HepG2 (cell line): ENCODE data around the gene SAE1. TPM values are rescaled to one million over a fixed set of nuclear protein-coding genes. Genes with fewer than 3 reads are reported as not detected.
A peak's percentile ranks its signal among the peaks of the same experiment; 100 is the strongest.

Experiments
- ARNT2 ChIP-seq: sonication (generic); formaldehyde crosslinking; IDR thresholded peaks from 2 replicates; pipeline ENCODE4 v1.8.0; 2022; ENCODE audit warnings: mild to moderate bottlenecking, low read depth, missing genetic modification reagents, moderate library complexity
- BCL6 ChIP-seq: IDR thresholded peaks from 2 replicates; pipeline ENCODE4 v1.6.1; 2016; ENCODE audit warnings: missing genetic modification reagents, missing compliant biosample characterization
- CBFB ChIP-seq: sonication (generic); formaldehyde crosslinking; IDR thresholded peaks from 2 replicates; pipeline ENCODE4 v1.4.0; 2020; ENCODE audit warnings: missing genetic modification reagents
- DR1 ChIP-seq: sonication (generic); formaldehyde crosslinking; IDR thresholded peaks from 2 replicates; pipeline ENCODE4 v1.8.0; 2021; ENCODE audit warnings: mild to moderate bottlenecking, missing genetic modification reagents, inconsistent platforms
- EEA1 ChIP-seq: sonication (generic); formaldehyde crosslinking; IDR thresholded peaks from 2 replicates; pipeline ENCODE4 v1.5.1; 2020; ENCODE audit warnings: mild to moderate bottlenecking, missing genetic modification reagents, borderline replicate concordance
- GZF1 ChIP-seq: sonication (generic); formaldehyde crosslinking; IDR thresholded peaks from 2 replicates; pipeline ENCODE4 v1.5.1; 2020; ENCODE audit warnings: mild to moderate bottlenecking, missing genetic modification reagents
- HOXA3 ChIP-seq: sonication (generic); formaldehyde crosslinking; IDR thresholded peaks from 2 replicates; pipeline ENCODE4 v1.5.0; 2020; ENCODE audit warnings: missing genetic modification reagents
- KDM4B ChIP-seq: sonication (generic); formaldehyde crosslinking; IDR thresholded peaks from 2 replicates; pipeline ENCODE4 v1.4.0; 2020; ENCODE audit warnings: missing genetic modification reagents
- KLF6 ChIP-seq: IDR thresholded peaks from 2 replicates; pipeline ENCODE4 v1.8.0; 2016; ENCODE audit warnings: missing biosample characterization, missing genetic modification reagents
- MTF2 ChIP-seq: sonication (generic); formaldehyde crosslinking; IDR thresholded peaks from 2 replicates; pipeline ENCODE4 v1.5.0; 2020; ENCODE audit warnings: missing genetic modification reagents, borderline replicate concordance
- ZEB1 ChIP-seq: IDR thresholded peaks from 2 replicates; pipeline ENCODE4 v1.6.1; 2012; ENCODE audit warnings: mild to moderate bottlenecking, low read depth, inconsistent platforms; ENCODE audit not compliant: insufficient replicate concordance
- ZMYM2 ChIP-seq: sonication (generic); formaldehyde crosslinking; IDR thresholded peaks from 2 replicates; pipeline ENCODE4 v1.8.0; 2022; ENCODE audit warnings: mild to moderate bottlenecking, missing genetic modification reagents
- ZNF329 ChIP-seq: sonication (generic); formaldehyde crosslinking; IDR thresholded peaks from 2 replicates; pipeline ENCODE4 v1.9.0; 2021; ENCODE audit warnings: low read depth, mild to moderate bottlenecking, missing genetic modification reagents
- ZNF773 ChIP-seq: sonication (generic); formaldehyde crosslinking; IDR thresholded peaks from 2 replicates; pipeline ENCODE4 v1.4.0; 2020; ENCODE audit warnings: missing genetic modification reagents, borderline replicate concordance
- ZNF839 ChIP-seq: sonication (generic); formaldehyde crosslinking; IDR thresholded peaks from 2 replicates; pipeline ENCODE4 v1.4.0; 2020; ENCODE audit warnings: missing genetic modification reagents, mild to moderate bottlenecking, borderline replicate concordance
- polyA plus RNA-seq, 8 experiments: library from polyadenylated mRNA; depleted of rRNA in 3 of 8; stranded (reverse) in 7 of 8; unstranded in 1 of 8; fragments of >200 nt; fragmentation: Illumina TruSeq in 4 of 8; extraction: Trizol in 4 of 8; gene quantifications; 2 replicates each; pipeline versions ENCODE4 v1.2.1 to v1.2.3, GENCODE V29; 2011 to 2016; ENCODE audit warnings: low read depth in 4 of 8, missing spikeins in 1 of 8, mixed read lengths in 1 of 8; ENCODE audit not compliant: insufficient read depth in 1 of 8
- total RNA-seq, 5 experiments: library from RNA; depleted of rRNA; stranded (reverse); fragments of >200 nt; fragmentation: Illumina TruSeq; extraction: Trizol; gene quantifications; 2 replicates each; pipeline ENCODE4 v1.2.3, GENCODE V29; 2016; ENCODE audit warnings: low read depth in 1 of 5
- TF ChIP-seq, protein P1 (sequence below): sonication (generic); IDR thresholded peaks from 2 replicates; pipeline ENCODE4 v1.6.1; 2016; ENCODE audit warnings: low read depth, borderline replicate concordance
- TF ChIP-seq, protein P2 (sequence below): sonication (generic); formaldehyde crosslinking; conservative IDR thresholded peaks from 2 replicates; pipeline ENCODE4 v1.4.0; 2020; ENCODE audit warnings: missing genetic modification reagents
- TF ChIP-seq, protein P3 (sequence below): IDR thresholded peaks from 2 replicates; pipeline ENCODE4 v1.4.0; 2020; ENCODE audit warnings: mild to moderate bottlenecking, missing genetic modification reagents
- TF ChIP-seq, protein P4 (sequence below): IDR thresholded peaks from 2 replicates; pipeline ENCODE4 v1.6.1; 2016
- TF ChIP-seq, protein P5 (sequence below): sonication (generic); formaldehyde crosslinking; conservative IDR thresholded peaks from 2 replicates; pipeline ENCODE4 v1.4.0; 2020; ENCODE audit warnings: missing genetic modification reagents

The SAE1 gene
- total and polyA plus RNA-seq, 2 of the 13 experiments (the other 11 are each of a cell fraction or from before 2014, with no cell fraction given) = 87.6 to 197 TPM

DNA sequence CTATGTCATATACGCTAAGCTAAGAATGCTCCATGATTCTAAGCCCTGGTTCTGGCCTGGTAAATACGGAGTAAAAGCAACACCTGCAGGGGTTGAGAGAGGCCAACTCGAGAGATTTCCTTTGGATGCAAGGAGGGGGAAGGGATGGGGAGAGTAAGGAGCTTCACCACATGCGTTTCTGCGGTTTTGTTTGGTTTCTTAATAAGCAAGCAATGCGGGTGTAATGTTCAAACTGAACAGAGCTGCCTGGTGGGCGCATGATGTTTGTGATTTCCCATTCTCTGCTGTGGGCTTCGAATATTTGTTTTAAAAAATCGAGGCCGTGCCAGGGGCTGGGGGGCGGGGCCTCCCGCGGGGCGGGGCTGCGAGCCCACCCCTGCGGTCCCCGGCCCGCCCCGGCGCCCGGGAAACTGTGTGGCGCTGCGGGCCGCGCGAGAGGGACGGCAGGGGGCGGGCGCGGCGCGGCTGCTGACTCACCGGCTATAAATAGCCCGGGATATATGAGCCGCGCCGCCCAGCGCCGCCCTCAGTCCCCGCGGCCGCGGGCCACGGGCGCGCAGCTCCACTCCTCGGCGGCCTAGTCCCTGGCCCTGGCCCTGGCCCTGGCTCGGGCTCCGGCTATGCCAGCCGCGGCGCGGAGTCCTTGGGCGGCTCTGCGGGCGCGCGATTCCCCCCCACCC is 95.3 kb downstream of the SAE1 start (continued):
- TF ChIP-seq, protein P1, sequence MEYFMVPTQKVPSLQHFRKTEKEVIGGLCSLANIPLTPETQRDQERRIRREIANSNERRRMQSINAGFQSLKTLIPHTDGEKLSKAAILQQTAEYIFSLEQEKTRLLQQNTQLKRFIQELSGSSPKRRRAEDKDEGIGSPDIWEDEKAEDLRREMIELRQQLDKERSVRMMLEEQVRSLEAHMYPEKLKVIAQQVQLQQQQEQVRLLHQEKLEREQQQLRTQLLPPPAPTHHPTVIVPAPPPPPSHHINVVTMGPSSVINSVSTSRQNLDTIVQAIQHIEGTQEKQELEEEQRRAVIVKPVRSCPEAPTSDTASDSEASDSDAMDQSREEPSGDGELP = no peak
- TF ChIP-seq, protein P2, sequence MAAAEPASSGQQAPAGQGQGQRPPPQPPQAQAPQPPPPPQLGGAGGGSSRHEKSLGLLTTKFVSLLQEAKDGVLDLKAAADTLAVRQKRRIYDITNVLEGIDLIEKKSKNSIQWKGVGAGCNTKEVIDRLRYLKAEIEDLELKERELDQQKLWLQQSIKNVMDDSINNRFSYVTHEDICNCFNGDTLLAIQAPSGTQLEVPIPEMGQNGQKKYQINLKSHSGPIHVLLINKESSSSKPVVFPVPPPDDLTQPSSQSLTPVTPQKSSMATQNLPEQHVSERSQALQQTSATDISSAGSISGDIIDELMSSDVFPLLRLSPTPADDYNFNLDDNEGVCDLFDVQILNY (CRISPR knock-in tag) = peak; percentile 66; the same call in 1 of the 2 replicates
- TF ChIP-seq ZNF839 (0 out of 2 replicates have a peak, but pooled peaks have one; percentile 21), MTF2 (CRISPR knock-in tag) (no peak), GZF1 (CRISPR knock-in tag) (no peak), ARNT2 (CRISPR knock-in tag) (peak; percentile 81), KLF6 (peak; percentile 86), BCL6 (CRISPR knock-in tag) (no peak), ZMYM2 (CRISPR knock-in tag) (no peak), HOXA3 (CRISPR knock-in tag) (peak; percentile 57; the same call in 1 of the 2 replicates), ZNF329 (CRISPR knock-in tag) (peak; percentile 72; the same call in 1 of the 2 replicates), CBFB (CRISPR knock-in tag) (0 out of 2 replicates have a peak, but pooled peaks have one; percentile 7), ZNF773 (peak; percentile 90), KDM4B (CRISPR knock-in tag) (0 out of 2 replicates have a peak, but pooled peaks have one; percentile 25), EEA1 (0 out of 2 replicates have a peak, but pooled peaks have one; percentile 53), ZEB1 (no peak), DR1 (CRISPR knock-in tag) (peak; percentile 94; the same call in 1 of the 2 replicates)
- TF ChIP-seq, protein P3, sequence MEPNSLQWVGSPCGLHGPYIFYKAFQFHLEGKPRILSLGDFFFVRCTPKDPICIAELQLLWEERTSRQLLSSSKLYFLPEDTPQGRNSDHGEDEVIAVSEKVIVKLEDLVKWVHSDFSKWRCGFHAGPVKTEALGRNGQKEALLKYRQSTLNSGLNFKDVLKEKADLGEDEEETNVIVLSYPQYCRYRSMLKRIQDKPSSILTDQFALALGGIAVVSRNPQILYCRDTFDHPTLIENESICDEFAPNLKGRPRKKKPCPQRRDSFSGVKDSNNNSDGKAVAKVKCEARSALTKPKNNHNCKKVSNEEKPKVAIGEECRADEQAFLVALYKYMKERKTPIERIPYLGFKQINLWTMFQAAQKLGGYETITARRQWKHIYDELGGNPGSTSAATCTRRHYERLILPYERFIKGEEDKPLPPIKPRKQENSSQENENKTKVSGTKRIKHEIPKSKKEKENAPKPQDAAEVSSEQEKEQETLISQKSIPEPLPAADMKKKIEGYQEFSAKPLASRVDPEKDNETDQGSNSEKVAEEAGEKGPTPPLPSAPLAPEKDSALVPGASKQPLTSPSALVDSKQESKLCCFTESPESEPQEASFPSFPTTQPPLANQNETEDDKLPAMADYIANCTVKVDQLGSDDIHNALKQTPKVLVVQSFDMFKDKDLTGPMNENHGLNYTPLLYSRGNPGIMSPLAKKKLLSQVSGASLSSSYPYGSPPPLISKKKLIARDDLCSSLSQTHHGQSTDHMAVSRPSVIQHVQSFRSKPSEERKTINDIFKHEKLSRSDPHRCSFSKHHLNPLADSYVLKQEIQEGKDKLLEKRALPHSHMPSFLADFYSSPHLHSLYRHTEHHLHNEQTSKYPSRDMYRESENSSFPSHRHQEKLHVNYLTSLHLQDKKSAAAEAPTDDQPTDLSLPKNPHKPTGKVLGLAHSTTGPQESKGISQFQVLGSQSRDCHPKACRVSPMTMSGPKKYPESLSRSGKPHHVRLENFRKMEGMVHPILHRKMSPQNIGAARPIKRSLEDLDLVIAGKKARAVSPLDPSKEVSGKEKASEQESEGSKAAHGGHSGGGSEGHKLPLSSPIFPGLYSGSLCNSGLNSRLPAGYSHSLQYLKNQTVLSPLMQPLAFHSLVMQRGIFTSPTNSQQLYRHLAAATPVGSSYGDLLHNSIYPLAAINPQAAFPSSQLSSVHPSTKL (CRISPR knock-in tag) = peak; percentile 32; the same call in 1 of the 2 replicates
- TF ChIP-seq, protein P4, sequence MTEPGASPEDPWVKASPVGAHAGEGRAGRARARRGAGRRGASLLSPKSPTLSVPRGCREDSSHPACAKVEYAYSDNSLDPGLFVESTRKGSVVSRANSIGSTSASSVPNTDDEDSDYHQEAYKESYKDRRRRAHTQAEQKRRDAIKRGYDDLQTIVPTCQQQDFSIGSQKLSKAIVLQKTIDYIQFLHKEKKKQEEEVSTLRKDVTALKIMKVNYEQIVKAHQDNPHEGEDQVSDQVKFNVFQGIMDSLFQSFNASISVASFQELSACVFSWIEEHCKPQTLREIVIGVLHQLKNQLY = no peak
- TF ChIP-seq, protein P5, sequence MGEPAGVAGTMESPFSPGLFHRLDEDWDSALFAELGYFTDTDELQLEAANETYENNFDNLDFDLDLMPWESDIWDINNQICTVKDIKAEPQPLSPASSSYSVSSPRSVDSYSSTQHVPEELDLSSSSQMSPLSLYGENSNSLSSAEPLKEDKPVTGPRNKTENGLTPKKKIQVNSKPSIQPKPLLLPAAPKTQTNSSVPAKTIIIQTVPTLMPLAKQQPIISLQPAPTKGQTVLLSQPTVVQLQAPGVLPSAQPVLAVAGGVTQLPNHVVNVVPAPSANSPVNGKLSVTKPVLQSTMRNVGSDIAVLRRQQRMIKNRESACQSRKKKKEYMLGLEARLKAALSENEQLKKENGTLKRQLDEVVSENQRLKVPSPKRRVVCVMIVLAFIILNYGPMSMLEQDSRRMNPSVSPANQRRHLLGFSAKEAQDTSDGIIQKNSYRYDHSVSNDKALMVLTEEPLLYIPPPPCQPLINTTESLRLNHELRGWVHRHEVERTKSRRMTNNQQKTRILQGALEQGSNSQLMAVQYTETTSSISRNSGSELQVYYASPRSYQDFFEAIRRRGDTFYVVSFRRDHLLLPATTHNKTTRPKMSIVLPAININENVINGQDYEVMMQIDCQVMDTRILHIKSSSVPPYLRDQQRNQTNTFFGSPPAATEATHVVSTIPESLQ = peak; percentile 55; the same call in 1 of the 2 replicates
